K562 (cell line): ENCODE measurements around the gene CCDC69. TPM values are rescaled to one million over a fixed set of nuclear protein-coding genes. Genes with fewer than 3 reads are reported as not detected.

Experiments used
- ATAC-seq: fragments of 200-7000 bp; cut with Tn5 transposase; 3 replicates; pipeline ENCODE4 v1.9.1; 2020; ENCODE audit warnings: moderate library complexity
- BruUV-seq: library from RNA; stranded (reverse); fragments of 400-500 nt; replicated peaks from 2 replicates; lab custom pipeline; 2021; lab: Mats Ljungman, UMichigan
- CTCF ChIA-PET: fragments of 300-600 bp; formaldehyde crosslinking; extraction: SDS; loops from one replicate; lab custom pipeline; 2021; ENCODE audit warnings: low intra/inter-chr PET ratio; lab: Yijun Ruan, JAX
- POLR2A ChIA-PET: fragments of 300-600, 350-650 bp; sonication (Branson Sonifier 250); formaldehyde crosslinking; extraction: SDS; loops from one replicate; lab custom pipeline; 2021; ENCODE audit warnings: antibody characterized with exemption, inconsistent platforms; lab: Yijun Ruan, JAX
- DNase-seq, 4 experiments: peaks; one replicate each; pipeline versions ENCODE4 v3.0.0 to v3.0.0-alpha.2; 2011 to 2018; ENCODE audit warnings: low spot score in 3 of 4, mixed read lengths in 3 of 4; ENCODE audit errors: extremely low read depth in 1 of 4
- FAIRE-seq: peaks from 2 replicates; lab custom pipeline; 2011; peaks lifted over from hg19 to GRCh38; lab: Jason Lieb, UNC
- H2AFZ ChIP-seq: 2 replicates; pipeline ENCODE4 v1.6.0; 2011; ENCODE audit warnings: low read depth, low read length, control low read depth, inconsistent platforms
- H3K27ac ChIP-seq: fragments of 200-600 bp; 3 replicates; pipeline ENCODE4 v1.8.0; 2011; ENCODE audit warnings: low read depth, mild to moderate bottlenecking, control low read depth, inconsistent platforms, low read length, moderate library complexity, mixed read lengths; ENCODE audit errors: extremely low read depth
- H3K27me3 ChIP-seq, 2 experiments: fragments of 300-600 bp in 1 of 2; 2 replicates in 1 of 2; 3 replicates in 1 of 2; pipeline versions ENCODE4 v1.6.0 to v1.8.0; 2011; ENCODE audit warnings: inconsistent platforms in 2 of 2, low read length in 2 of 2, mild to moderate bottlenecking in 1 of 2, mixed read lengths in 1 of 2, moderate library complexity in 1 of 2; ENCODE audit not compliant: control insufficient read depth in 2 of 2, insufficient read depth in 2 of 2
- H3K36me3 ChIP-seq: fragments of 300-600 bp; 3 replicates; pipeline ENCODE4 v1.8.0; 2011; ENCODE audit warnings: mild to moderate bottlenecking, low read length, inconsistent platforms; ENCODE audit not compliant: control insufficient read depth, insufficient read depth
- H3K4me1 ChIP-seq, 2 experiments: fragments of 200-600 bp in 1 of 2; replicated peaks in 1 of 2; 2 replicates in 1 of 2; 3 replicates in 1 of 2; pipeline versions ENCODE4 v1.5.1 to v1.8.0; 2011; ENCODE audit warnings: inconsistent platforms in 2 of 2, low read length in 2 of 2, mild to moderate bottlenecking in 1 of 2, mixed read lengths in 1 of 2, moderate library complexity in 1 of 2; ENCODE audit not compliant: control insufficient read depth in 2 of 2, insufficient read depth in 2 of 2
- H3K4me2 ChIP-seq: 2 replicates; pipeline ENCODE4 v1.6.1; 2011; ENCODE audit warnings: low read length, control low read depth, inconsistent platforms, mixed read lengths; ENCODE audit not compliant: insufficient read depth
- H3K4me3 ChIP-seq: fragments of 200-600 bp; sonication (generic), shearing (Covaris generic); 2 replicates; pipeline ENCODE4 v1.5.1; 2016; ENCODE audit warnings: control low read depth, inconsistent platforms
- H3K79me2 ChIP-seq: fragments of 200-600 bp; 3 replicates; pipeline ENCODE4 v1.8.0; 2011; ENCODE audit warnings: low read length, inconsistent platforms; ENCODE audit not compliant: control insufficient read depth, insufficient read depth
- H3K9ac ChIP-seq, 2 experiments: 2 replicates each; pipeline versions ENCODE4 v1.6.0 to v1.6.1; 2011; ENCODE audit warnings: low read depth in 2 of 2, low read length in 2 of 2, control low read depth in 1 of 2, inconsistent platforms in 1 of 2, mild to moderate bottlenecking in 1 of 2, mixed read lengths in 1 of 2; ENCODE audit not compliant: insufficient read depth in 1 of 2
- H3K9me1 ChIP-seq: one replicate; pipeline ENCODE4 v1.6.0; 2011; ENCODE audit warnings: inconsistent platforms, mild to moderate bottlenecking, low read length, moderate library complexity; ENCODE audit not compliant: control insufficient read depth, insufficient read depth
- H3K9me3 ChIP-seq: replicated peaks from 2 replicates; pipeline ENCODE4 v1.5.1; 2011; ENCODE audit warnings: low read depth, low read length, inconsistent platforms; ENCODE audit not compliant: control insufficient read depth, insufficient read depth
- H4K20me1 ChIP-seq: replicated peaks from 2 replicates; pipeline ENCODE4 v1.6.1; 2011; ENCODE audit warnings: low read length, inconsistent platforms, mixed read lengths; ENCODE audit not compliant: control insufficient read depth, insufficient read depth
- FOSL1 ChIP-seq: fragments of 200-800 bp; sonication (Bioruptor generic); conservative IDR thresholded peaks from 2 replicates; pipeline ENCODE4 v1.6.1; 2016; ENCODE audit warnings: missing genetic modification characterization, missing compliant biosample characterization
- KAT8 ChIP-seq: fragments of 450-650 bp; IDR thresholded peaks from 2 replicates; pipeline ENCODE4 v1.6.1; 2016; ENCODE audit warnings: low read depth, mild to moderate bottlenecking
- MECOM ChIP-seq: fragments of 250-450 bp; sonication (Bioruptor Pico); IDR thresholded peaks from 2 replicates; pipeline ENCODE4 v1.8.0; 2022; ENCODE audit warnings: inconsistent platforms
- NR2C1 ChIP-seq, 2 experiments: fragments of 450-650 bp; IDR thresholded peaks; 2 replicates each; pipeline ENCODE4 v1.6.1; 2017; ENCODE audit warnings: mild to moderate bottlenecking in 2 of 2, antibody characterized with exemption in 1 of 2, inconsistent platforms in 1 of 2, missing compliant biosample characterization in 1 of 2, missing genetic modification characterization in 1 of 2
- SAFB2 ChIP-seq: fragments of 200-400 bp; formaldehyde crosslinking; IDR thresholded peaks from 2 replicates; pipeline ENCODE4 v1.6.1; 2018; ENCODE audit warnings: borderline replicate concordance, low read length, low read depth, moderate library complexity; ENCODE audit not compliant: severe bottlenecking
- ZKSCAN8 ChIP-seq: fragments of 200-800 bp; sonication (Bioruptor generic); IDR thresholded peaks from 2 replicates; pipeline ENCODE4 v1.6.1; 2016; ENCODE audit warnings: missing genetic modification characterization, missing compliant biosample characterization
- ZNF778 ChIP-seq: fragments of 450-650 bp; formaldehyde crosslinking; IDR thresholded peaks from 2 replicates; pipeline ENCODE4 v1.4.0; 2020; ENCODE audit warnings: mild to moderate bottlenecking, moderate library complexity
- ZNF830 ChIP-seq: fragments of 250-450 bp; sonication (Bioruptor Pico); IDR thresholded peaks from 2 replicates; pipeline ENCODE4 v1.5.0; 2021; ENCODE audit warnings: mild to moderate bottlenecking
- WGBS: fragments of 100-300 bp; shearing (Covaris generic); methylation state at CpG from one replicate; pipeline ENCODE4 v1.1.6; 2016; ENCODE audit warnings: low coverage, mixed read lengths; ENCODE audit not compliant: insufficient coverage; ENCODE audit errors: missing lambda C conversion rate; 5-methylcytosine and 5-hydroxymethylcytosine counted together
- in situ Hi-C: fragments of 300-500 bp; cut with MboI; formaldehyde crosslinking; loops from 4 replicates; pipeline ENCODE4 v1.15.0; 2018; ENCODE audit warnings: inconsistent platforms, mixed read lengths
- intact Hi-C: fragments of 100-400 bp; cut with micrococcal nuclease; formaldehyde crosslinking; loops from 2 replicates; pipeline ENCODE4 v1.14.2; 2022
- polyA plus RNA-seq, 8 experiments: library from polyadenylated mRNA; depleted of rRNA in 4 of 8; stranded (reverse) in 5 of 8; unstranded in 3 of 8; fragments of >200 nt; fragmentation: Nextera tagmentation in 2 of 8; fragmentation: Illumina TruSeq in 1 of 8; extraction: Ambion mirVana in 2 of 8; extraction: Trizol in 1 of 8; gene quantifications; 2 replicates each; pipeline versions ENCODE4 v1.2.1 to v1.2.3, GENCODE V29; 2011 to 2014; ENCODE audit warnings: inconsistent platforms in 1 of 8, missing spikeins in 1 of 8
- total RNA-seq, 7 experiments: library from RNA; depleted of rRNA in 6 of 7; stranded (reverse); fragments of >200 nt in 6 of 7; fragmentation: Illumina TruSeq in 2 of 7; extraction: Trizol in 2 of 7; gene quantifications; 2 replicates each; pipeline versions ENCODE4 v1.2.1 to v1.2.3, GENCODE V29; 2011 to 2021; ENCODE audit warnings: low replicate concordance in 1 of 7
- TF ChIP-seq, protein P1 (sequence below), 3 experiments: fragments of 200-800 bp in 1 of 3; sonication (Bioruptor generic) in 1 of 3; sonication (generic) in 1 of 3; formaldehyde crosslinking in 1 of 3; IDR thresholded peaks; 2 replicates each; pipeline versions ENCODE4 v1.6.1 to v1.8.0; 2016 to 2022; ENCODE audit warnings: mild to moderate bottlenecking in 2 of 3, missing compliant biosample characterization in 2 of 3, missing genetic modification characterization in 2 of 3, missing genetic modification reagents in 1 of 3

Gene CCDC69
- total and polyA plus RNA-seq, 9 of the 15 experiments (the other 6 are each of a cell fraction or from before 2014, with no cell fraction given): 0.65 to 12.2 (median 7.6) TPM

DNA sequence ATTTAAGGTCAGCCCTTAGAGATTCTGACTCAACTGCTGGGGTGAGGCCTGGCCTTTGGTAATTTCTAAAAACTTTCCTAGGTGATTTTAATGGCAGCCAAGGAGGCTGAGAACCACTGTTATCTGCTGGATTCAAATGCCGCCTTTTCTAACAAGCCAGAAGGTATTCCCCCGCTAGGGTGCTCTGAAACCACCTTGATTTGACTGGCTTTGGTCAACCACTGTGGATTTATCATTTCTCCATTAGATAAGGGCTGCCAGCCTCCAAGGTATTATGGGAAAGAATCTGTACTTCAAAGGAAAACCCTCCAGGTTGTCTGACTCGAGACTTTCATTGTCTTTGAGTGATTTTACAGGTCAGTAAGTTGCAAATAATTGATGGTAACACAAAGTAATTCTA is 70.6 kb downstream of the CCDC69 start:
- no peaks in the 10 kb centered on the region for H3K9me1 ChIP-seq
- no peak overlapping the region for H3K4me2 ChIP-seq
- no peaks in the 10 kb centered on the region for H3K9me3 ChIP-seq
- H3K27me3 ChIP-seq: no peaks in the 10 kb centered on the region
- H2AFZ ChIP-seq: no peak overlapping the region
- TF ChIP-seq, protein P1, sequence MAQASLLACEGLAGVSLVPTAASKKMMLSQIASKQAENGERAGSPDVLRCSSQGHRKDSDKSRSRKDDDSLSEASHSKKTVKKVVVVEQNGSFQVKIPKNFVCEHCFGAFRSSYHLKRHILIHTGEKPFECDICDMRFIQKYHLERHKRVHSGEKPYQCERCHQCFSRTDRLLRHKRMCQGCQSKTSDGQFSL (CRISPR knock-in tag; IDR thresholded peaks at IDR 0.05): no peak
- TF ChIP-seq, protein P1 (tag; IDR thresholded peaks at IDR 0.05): no peak
- TF ChIP-seq MECOM (CRISPR knock-in tag) (no peak), FOSL1 (tag) (no peak), ZKSCAN8 (CRISPR knock-in tag) (no peak), NR2C1 (IDR thresholded peaks at IDR 0.05) (no peak), NR2C1 (tag; IDR thresholded peaks at IDR 0.05) (no peak), ZNF778 (CRISPR knock-in tag) (no peak), ZNF830 (CRISPR knock-in tag) (no peak), KAT8 (no peak), SAFB2 (no peak)
- no peak for DNase-seq
- H3K27ac ChIP-seq: no peak overlapping the region
- no peak overlapping the region for H3K4me3 ChIP-seq
- BruUV-seq: no TSS peak
- intact Hi-C loops: no loop called here
- H4K20me1 ChIP-seq: no peaks in the 10 kb centered on the region
- no peaks in the 10 kb centered on the region for H3K36me3 ChIP-seq
- FAIRE-seq: no peak
- no peaks in the 10 kb centered on the region for H3K79me2 ChIP-seq
- CTCF ChIA-PET: no interaction called here
- in situ Hi-C loops: no loop called here
- POLR2A ChIA-PET: no interaction called here
- ATAC-seq: no peak
- WGBS: 21% methylated on average over 3 of the region's 3 CpGs
- H3K4me1 ChIP-seq: peaks cover 18 to 23% of the 10 kb centered on the region in 2 experiments
- H3K9ac ChIP-seq: no peak overlapping the region
